Activated CD4-positive, alpha-beta T cell treated with anti-CD3 and anti-CD28 coated beads for 36 hours (primary cell): Measurements from ENCODE around the gene SUSD5. TPM values are rescaled to one million over a fixed set of nuclear protein-coding genes. Genes with fewer than 3 reads are reported as not detected.
A peak's percentile ranks its signal among the peaks of the same experiment; 100 is the strongest.

Source experiments
- ATAC-seq: fragments of 200-7000 bp; cut with Tn5 transposase; one replicate; pipeline ENCODE4 v1.10.0; 2021; ENCODE audit warnings: mild to moderate bottlenecking, moderate library complexity
- CTCF ChIA-PET: fragments of 350-600 bp; sonication (Branson Sonifier 250); formaldehyde crosslinking; loops from one replicate; lab custom pipeline; 2021; ENCODE audit warnings: antibody characterized with exemption; lab: Charles Lee
- POLR2A ChIA-PET: fragments of 350-600 bp; sonication (Branson Sonifier 250); formaldehyde crosslinking; loops from one replicate; lab custom pipeline; 2021; ENCODE audit warnings: antibody characterized with exemption, inconsistent platforms; lab: Charles Lee
- DNase-seq: peaks from one replicate; pipeline ENCODE4 v3.0.0-alpha.2; 2020
- H3K27ac Mint-ChIP-seq: one replicate; pipeline ENCODE4 v1.8.0; 2021; ENCODE audit warnings: mixed read lengths
- H3K27me3 Mint-ChIP-seq: one replicate; pipeline ENCODE4 v1.8.0; 2021; ENCODE audit warnings: mixed read lengths
- H3K36me3 Mint-ChIP-seq: one replicate; pipeline ENCODE4 v1.8.0; 2021; ENCODE audit warnings: low read depth, mixed read lengths
- H3K4me1 Mint-ChIP-seq: one replicate; pipeline ENCODE4 v1.8.0; 2021; ENCODE audit warnings: mixed read lengths
- H3K4me3 Mint-ChIP-seq: one replicate; pipeline ENCODE4 v1.8.0; 2021; ENCODE audit warnings: mild to moderate bottlenecking, moderate library complexity, mixed read lengths
- H3K9me3 Mint-ChIP-seq: one replicate; pipeline ENCODE4 v1.8.0; 2021; ENCODE audit warnings: low read depth, mixed read lengths
- intact Hi-C, 2 experiments: fragments of 100-400 bp; cut with DNase I in 1 of 2; cut with micrococcal nuclease in 1 of 2; formaldehyde crosslinking; loops; one replicate each; pipeline versions ENCODE4 v1.14.2 to v1.15.1; 2022 to 2024; cut with DNase I, micrococcal nuclease
- total RNA-seq, 2 experiments: library from RNA; stranded (reverse); gene quantifications; one replicate each; pipeline ENCODE4 v1.2.3, GENCODE V29; 2021

Gene SUSD5
- total RNA-seq: not detected

DNA sequence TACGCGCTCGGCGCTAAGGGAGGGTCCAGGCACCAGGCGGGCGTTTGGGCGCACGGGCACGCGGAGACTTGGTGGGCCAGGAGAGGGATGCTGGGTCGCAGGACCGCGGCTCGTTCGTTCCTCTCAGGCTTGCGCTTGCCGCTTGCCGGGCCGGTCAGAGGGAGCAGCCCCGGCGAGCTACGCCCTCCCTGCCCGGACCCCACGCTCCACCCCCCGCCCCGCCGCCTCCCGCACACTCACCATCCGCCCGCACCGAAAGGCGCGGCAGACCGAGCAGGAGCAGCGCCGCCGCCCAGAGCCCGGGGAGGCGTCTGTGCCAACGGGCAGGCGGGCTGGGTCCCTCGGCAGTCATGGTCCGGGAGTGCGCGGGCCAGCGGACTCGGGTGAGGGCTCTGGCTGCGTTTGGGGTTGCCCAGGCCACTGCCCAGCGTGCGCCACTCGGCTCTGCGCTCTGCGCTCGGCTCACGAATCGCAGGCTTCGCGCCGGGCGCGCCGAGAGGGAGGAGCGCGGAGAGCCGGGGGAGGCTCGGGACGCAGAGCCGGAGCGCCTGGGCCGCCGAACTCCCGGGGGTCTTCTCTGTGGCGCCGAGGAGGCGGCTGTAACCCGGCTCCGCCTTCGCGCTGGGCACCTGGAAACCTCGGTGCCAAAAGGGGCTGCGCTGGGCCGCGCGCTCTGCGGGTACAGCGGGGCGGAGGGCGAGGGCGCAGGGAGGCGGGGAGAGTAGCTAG is at the start of gene SUSD5:
Gene SUSD5 (minus strand): TSS at position 365 of the 729 bp plus-strand sequence. CDS start 13 bp downstream, at position 352.
- ATAC-seq: no peak
- Mint-ChIP-seq H3K36me3 (no peaks in the 10 kb centered on the region), H3K9me3 (no peaks in the 10 kb centered on the region), H3K27me3 (peaks cover 48% of the 10 kb centered on the region), H3K4me3 (no peak within 1 kb of the TSS), H3K4me1 (peaks cover 5% of the 10 kb centered on the region), H3K27ac (no peak within 1 kb of the TSS)
- intact Hi-C loops: loop anchor here in 1 of 2 experiments (5.0 kb wide), 1 partner anchor 401 kb away; the partner anchor contains the start of gene TRIM71
- ChIA-PET POLR2A (no interaction called here), CTCF (no interaction called here)
- peak; percentile 18 for DNase-seq

GRCh38 chr3:33260104-33260503 is 41.5 kb upstream of the SUSD5 start:
- ATAC-seq: no peak
- Mint-ChIP-seq H3K36me3 (no peaks in the 10 kb centered on the region), H3K4me3 (no peak overlapping the region), H3K9me3 (no peaks in the 10 kb centered on the region), H3K27me3 (peaks cover 6% of the 10 kb centered on the region), H3K27ac (no peak overlapping the region), H3K4me1 (no peaks in the 10 kb centered on the region)
- ChIA-PET CTCF (no interaction called here), POLR2A (no interaction called here)
- intact Hi-C loops: no loop called here
- DNase-seq: no peak

- intact Hi-C loops: no loop called here
- no peak overlapping the region for H3K27ac Mint-ChIP-seq
- no peaks in the 10 kb centered on the region for H3K4me1 Mint-ChIP-seq
- H3K27me3 Mint-ChIP-seq: no peaks in the 10 kb centered on the region
- no peaks in the 10 kb centered on the region for H3K9me3 Mint-ChIP-seq
- ChIA-PET CTCF (interaction anchor here (0.5 kb wide), 1 partner anchor 986 kb away, joined by 3 read pairs; no protein-coding TSS in a partner anchor), POLR2A (no interaction called here)
- no peak for DNase-seq
- no peak for ATAC-seq
- no peak overlapping the region for H3K4me3 Mint-ChIP-seq
- no peaks in the 10 kb centered on the region for H3K36me3 Mint-ChIP-seq
Observed at GRCh38 chr3:33256249-33256648, 37.6 kb upstream of the SUSD5 start.

- intact Hi-C loops: loop anchor here in 1 of 2 experiments (5.0 kb wide), 1 partner anchor 118 kb away; no protein-coding TSS in a partner anchor
- H3K4me1 Mint-ChIP-seq: no peaks in the 10 kb centered on the region
Observed at GRCh38 chr3:33250712-33251111, 32.1 kb upstream of the SUSD5 start.

GRCh38 chr3:33246786-33247185 is 28.2 kb upstream of the SUSD5 start:
- intact Hi-C loops: no loop called here
- Mint-ChIP-seq H3K9me3 (no peaks in the 10 kb centered on the region), H3K4me3 (no peak overlapping the region), H3K27me3 (peaks cover 21% of the 10 kb centered on the region), H3K27ac (no peak overlapping the region), H3K4me1 (no peaks in the 10 kb centered on the region), H3K36me3 (no peaks in the 10 kb centered on the region)
- POLR2A ChIA-PET: no interaction called here
- ATAC-seq (no peak), DNase-seq (no peak)
- CTCF ChIA-PET: no interaction called here

More at GRCh38 chr3:33250712-33251111, 32.1 kb upstream of the SUSD5 start:
- Mint-ChIP-seq H3K4me3 (no peak overlapping the region), H3K36me3 (no peaks in the 10 kb centered on the region), H3K27me3 (peaks cover 13% of the 10 kb centered on the region), H3K27ac (no peak overlapping the region), H3K9me3 (no peaks in the 10 kb centered on the region)
- ChIA-PET POLR2A (no interaction called here), CTCF (no interaction called here)
- ATAC-seq: no peak
- DNase-seq: no peak

DNA sequence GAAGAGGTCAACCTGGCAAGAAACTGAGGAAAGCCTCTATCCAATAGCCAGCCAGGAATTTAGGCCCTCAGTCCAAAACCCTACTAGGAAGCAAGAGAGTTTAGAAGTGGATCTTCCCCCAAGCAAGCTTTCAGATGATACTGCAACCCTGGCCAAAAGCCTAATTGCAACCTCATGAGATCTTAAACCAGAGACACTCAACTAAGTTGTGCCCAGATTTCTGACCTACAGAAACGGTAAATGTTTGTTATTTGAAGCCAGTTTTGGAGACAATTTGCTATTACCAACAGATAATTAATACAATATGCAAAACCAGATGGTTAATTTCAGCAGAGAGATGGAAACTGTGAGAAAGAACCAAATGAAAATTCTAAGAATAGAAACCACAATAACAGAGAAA is 21.7 kb upstream of the SUSD5 start:
- CTCF ChIA-PET: interaction anchor here (0.6 kb wide), 1 partner anchor 146 kb away, joined by 3 read pairs; no protein-coding TSS in a partner anchor
- POLR2A ChIA-PET: no interaction called here
- DNase-seq (no peak), ATAC-seq (no peak)
- no peaks in the 10 kb centered on the region for H3K36me3 Mint-ChIP-seq
- H3K4me3 Mint-ChIP-seq: no peak overlapping the region
- peaks cover 20% of the 10 kb centered on the region for H3K27me3 Mint-ChIP-seq
- no peaks in the 10 kb centered on the region for H3K4me1 Mint-ChIP-seq
- intact Hi-C loops: no loop called here
- H3K27ac Mint-ChIP-seq: no peak overlapping the region
- peaks cover 3% of the 10 kb centered on the region for H3K9me3 Mint-ChIP-seq

DNA sequence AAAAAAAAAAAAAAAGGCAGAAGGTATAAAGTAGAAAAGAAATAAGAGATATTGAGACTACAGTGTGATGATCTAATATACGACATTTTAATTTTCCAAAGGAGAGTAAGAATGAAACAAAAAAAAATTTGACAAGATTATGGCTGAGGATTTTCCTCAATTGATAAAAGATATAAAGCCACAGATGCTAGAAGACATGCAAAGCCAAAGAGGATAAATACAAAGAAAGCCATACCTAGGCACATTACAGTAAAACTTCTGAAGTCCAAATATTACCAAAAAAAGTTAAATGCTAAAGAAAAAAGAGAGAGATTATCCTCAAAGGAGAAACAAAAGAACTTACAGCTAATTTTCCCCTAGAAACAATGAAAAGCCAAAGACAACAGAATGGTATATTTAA is 20.3 kb upstream of the SUSD5 start:
- Mint-ChIP-seq H3K4me3 (no peak overlapping the region), H3K27me3 (peaks cover 19% of the 10 kb centered on the region), H3K36me3 (no peaks in the 10 kb centered on the region), H3K9me3 (peaks cover 3% of the 10 kb centered on the region), H3K27ac (no peak overlapping the region), H3K4me1 (no peaks in the 10 kb centered on the region)
- ChIA-PET POLR2A (no interaction called here), CTCF (no interaction called here)
- ATAC-seq: no peak
- no peak for DNase-seq
- intact Hi-C loops: no loop called here

DNA sequence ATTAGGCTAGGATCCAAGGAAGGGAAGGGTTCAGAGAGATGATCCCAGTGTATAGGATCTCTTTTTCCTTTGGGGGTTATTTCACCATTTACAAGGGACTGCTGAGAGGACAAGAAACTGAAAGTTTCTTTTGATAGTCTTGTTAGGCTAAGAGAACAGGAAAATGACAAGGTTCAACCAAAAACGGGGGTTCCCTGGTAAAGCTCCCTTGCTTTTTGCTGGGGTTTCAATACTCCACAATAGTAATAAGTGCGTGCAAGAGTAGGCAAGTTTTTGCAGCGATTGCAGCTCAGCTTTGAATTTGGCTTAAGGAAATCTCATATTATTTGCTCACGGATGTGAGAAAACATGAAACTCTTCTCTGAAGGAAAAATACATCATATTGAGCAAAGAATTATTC is 18.8 kb upstream of the SUSD5 start:
- no peak overlapping the region for H3K27ac Mint-ChIP-seq
- no peak overlapping the region for H3K4me3 Mint-ChIP-seq
- ChIA-PET CTCF (interaction anchor here (0.7 to 1.2 kb wide), 3 partner anchors 136 to 748 kb away, joined by 3 read pairs; no protein-coding TSS in a partner anchor), POLR2A (no interaction called here)
- intact Hi-C loops: no loop called here
- peaks cover 3% of the 10 kb centered on the region for H3K9me3 Mint-ChIP-seq
- DNase-seq (no peak), ATAC-seq (no peak)
- H3K4me1 Mint-ChIP-seq: no peaks in the 10 kb centered on the region
- H3K36me3 Mint-ChIP-seq: no peaks in the 10 kb centered on the region
- peaks cover 16% of the 10 kb centered on the region for H3K27me3 Mint-ChIP-seq

- Mint-ChIP-seq H3K27me3 (peaks cover 14% of the 10 kb centered on the region), H3K4me3 (no peak overlapping the region), H3K9me3 (peaks cover 3% of the 10 kb centered on the region), H3K4me1 (no peaks in the 10 kb centered on the region), H3K36me3 (no peaks in the 10 kb centered on the region), H3K27ac (no peak overlapping the region)
- intact Hi-C loops: no loop called here
- POLR2A ChIA-PET: no interaction called here
- DNase-seq: no peak
- ATAC-seq: no peak
- CTCF ChIA-PET: interaction anchor here (0.6 to 1.1 kb wide), 3 partner anchors 19 to 146 kb away, joined by 3 read pairs; no protein-coding TSS in a partner anchor
Observed at GRCh38 chr3:33236005-33236404, 17.4 kb upstream of the SUSD5 start.

DNA sequence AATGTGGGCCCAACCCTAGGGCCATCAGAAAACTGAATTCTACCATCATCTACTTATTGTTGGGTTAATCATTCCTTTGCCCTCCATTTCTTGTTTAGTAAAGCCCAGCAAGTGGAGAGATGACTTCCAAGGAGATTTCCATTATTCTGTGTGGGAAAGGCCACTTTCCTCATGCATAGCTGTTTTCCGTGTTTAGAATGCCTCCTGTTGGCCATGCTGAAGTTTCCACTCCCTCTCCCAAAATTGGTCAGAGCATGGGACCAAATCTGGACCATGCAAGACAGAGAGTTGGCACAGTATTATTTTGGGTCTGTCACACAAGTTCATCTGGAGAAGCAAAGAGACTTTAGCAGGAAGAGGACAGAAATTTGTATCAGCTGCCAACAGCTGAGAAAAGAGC is 15.3 kb upstream of the SUSD5 start:
- Mint-ChIP-seq H3K9me3 (peaks cover 1% of the 10 kb centered on the region), H3K27ac (no peak overlapping the region), H3K36me3 (no peaks in the 10 kb centered on the region), H3K27me3 (peaks cover 15% of the 10 kb centered on the region), H3K4me1 (no peaks in the 10 kb centered on the region), H3K4me3 (no peak overlapping the region)
- DNase-seq (no peak), ATAC-seq (no peak)
- CTCF ChIA-PET: interaction anchor here (0.6 kb wide), 1 partner anchor 341 kb away, joined by 4 read pairs; no protein-coding TSS in a partner anchor
- intact Hi-C loops: no loop called here
- POLR2A ChIA-PET: no interaction called here

GRCh38 chr3:33231756-33232465 is 13.3 kb upstream of the SUSD5 start:
- ChIA-PET POLR2A (no interaction called here), CTCF (no interaction called here)
- no peaks in the 10 kb centered on the region for H3K4me1 Mint-ChIP-seq
- H3K27ac Mint-ChIP-seq: no peak overlapping the region
- H3K36me3 Mint-ChIP-seq: no peaks in the 10 kb centered on the region
- intact Hi-C loops: no loop called here
- no peak overlapping the region for H3K4me3 Mint-ChIP-seq
- ATAC-seq (no peak), DNase-seq (no peak)
- H3K9me3 Mint-ChIP-seq: no peaks in the 10 kb centered on the region
- H3K27me3 Mint-ChIP-seq: peaks cover 18% of the 10 kb centered on the region
